ENCODE results near the gene CEACAM1.
A peak's percentile ranks its signal among the peaks of the same experiment; 100 is the strongest.
"Not testable (repeated sequence)": the region's sequence is repeated elsewhere in the genome, so short reads cannot be mapped to it uniquely, and the experiment has no call there.

CEACAM1 gene

GRCh38 chr19:42512130-42512636, 16.1 kb downstream of the CEACAM1 start:
- DNase-seq (ENCODE audit: low spot score), result no peak

GRCh38 chr19:42511340-42511739, 16.9 kb downstream of the CEACAM1 start:
- no peak for DNase-seq (ENCODE audit: low spot score)

GRCh38 chr19:42508892-42509444, 19.3 kb downstream of the CEACAM1 start:
- no peak for DNase-seq (ENCODE audit: low spot score)

- DNase-seq (ENCODE audit: low spot score), result no peak
These were observed 23.2 kb downstream of the CEACAM1 start for GRCh38 chr19:42505066-42505465.

- DNase-seq (ENCODE audit: low spot score), result no peak
These were observed 26.5 kb downstream of the CEACAM1 start for GRCh38 chr19:42501733-42502132.

GRCh38 chr19:42501243-42501642, 27.0 kb downstream of the CEACAM1 start:
- not testable (repeated sequence) for DNase-seq (ENCODE audit: low spot score)

- DNase-seq (ENCODE audit: low spot score), result no peak
These were observed 30.0 kb downstream of the CEACAM1 start for GRCh38 chr19:42498169-42498757.

GRCh38 chr19:42497492-42498168, 30.7 kb downstream of the CEACAM1 start:
- DNase-seq (ENCODE audit: low spot score), result peak; percentile 63

- no peak for DNase-seq (ENCODE audit: low spot score)
These were observed 31.7 kb downstream of the CEACAM1 start for GRCh38 chr19:42496460-42497133.

GRCh38 chr19:42495663-42496062, 32.6 kb downstream of the CEACAM1 start:
- DNase-seq (ENCODE audit: low spot score), result no peak

- no peak for DNase-seq (ENCODE audit: low spot score)
These were observed 34.0 kb downstream of the CEACAM1 start for GRCh38 chr19:42494321-42494720.

- no peak for DNase-seq (ENCODE audit: low spot score)
These were observed 39.3 kb downstream of the CEACAM1 start for GRCh38 chr19:42488783-42489521.

GRCh38 chr19:42487798-42488178, 40.5 kb downstream of the CEACAM1 start:
- DNase-seq (ENCODE audit: low spot score), result no peak

- no peak for DNase-seq (ENCODE audit: low spot score)
These were observed 41.1 kb downstream of the CEACAM1 start for GRCh38 chr19:42487032-42487797.

GRCh38 chr19:42485036-42485435, 43.2 kb downstream of the CEACAM1 start:
- DNase-seq (ENCODE audit: low spot score), result not testable (repeated sequence)

GRCh38 chr19:42480335-42481095, 47.8 kb downstream of the CEACAM1 start:
- no peak for DNase-seq (ENCODE audit: low spot score)

GRCh38 chr19:42479736-42480135, 48.5 kb downstream of the CEACAM1 start:
- DNase-seq (ENCODE audit: low spot score), result no peak

GRCh38 chr19:42478765-42479311, 49.4 kb downstream of the CEACAM1 start:
- no peak for DNase-seq (ENCODE audit: low spot score)

GRCh38 chr19:42477933-42478332, 50.3 kb downstream of the CEACAM1 start:
- no peak for DNase-seq (ENCODE audit: low spot score)

GRCh38 chr19:42477117-42477516, 51.2 kb downstream of the CEACAM1 start:
- DNase-seq (ENCODE audit: low spot score), result no peak
